HepG2 (cell line): ENCODE data around the gene NOB1. TPM values are rescaled to one million over a fixed set of nuclear protein-coding genes. Genes with fewer than 3 reads are reported as not detected.

Experiments
- ADNP ChIP-seq: sonication (generic); formaldehyde crosslinking; IDR thresholded peaks from 2 replicates; pipeline ENCODE4 v1.4.0; 2020; ENCODE audit warnings: missing genetic modification reagents
- BRCA1 ChIP-seq: sonication (generic); formaldehyde crosslinking; IDR thresholded peaks from 2 replicates; pipeline ENCODE4 v1.4.0; 2020; ENCODE audit warnings: missing genetic modification reagents
- DDIT3 ChIP-seq: sonication (generic); formaldehyde crosslinking; IDR thresholded peaks from 2 replicates; pipeline ENCODE4 v1.4.0; 2020; ENCODE audit warnings: mild to moderate bottlenecking, missing genetic modification reagents
- EED ChIP-seq: sonication (generic); formaldehyde crosslinking; IDR thresholded peaks from 2 replicates; pipeline ENCODE4 v1.5.0; 2020; ENCODE audit warnings: mild to moderate bottlenecking, missing genetic modification reagents
- FOXK2 ChIP-seq: fragments of 450-650 bp; IDR thresholded peaks from 2 replicates; pipeline ENCODE4 v1.6.1; 2016
- JUNB ChIP-seq: sonication (generic); formaldehyde crosslinking; IDR thresholded peaks from 2 replicates; pipeline ENCODE4 v1.8.0; 2022; ENCODE audit warnings: missing genetic modification reagents, mild to moderate bottlenecking, borderline replicate concordance
- JUND ChIP-seq: sonication (generic); formaldehyde crosslinking; IDR thresholded peaks from 2 replicates; pipeline ENCODE4 v1.8.0; 2022; ENCODE audit warnings: mild to moderate bottlenecking, missing genetic modification reagents
- KLF6 ChIP-seq: IDR thresholded peaks from 2 replicates; pipeline ENCODE4 v1.8.0; 2016; ENCODE audit warnings: missing biosample characterization, missing genetic modification reagents
- MEIS2 ChIP-seq: sonication (generic); formaldehyde crosslinking; IDR thresholded peaks from 2 replicates; pipeline ENCODE4 v1.9.0; 2021; ENCODE audit warnings: mild to moderate bottlenecking, missing genetic modification reagents
- RFXAP ChIP-seq: sonication (generic); formaldehyde crosslinking; IDR thresholded peaks from 2 replicates; pipeline ENCODE4 v1.4.0; 2020; ENCODE audit warnings: missing genetic modification reagents, borderline replicate concordance
- SIN3A ChIP-seq: IDR thresholded peaks from 2 replicates; pipeline ENCODE4 v1.6.1; 2011; ENCODE audit warnings: low read depth, mild to moderate bottlenecking, control low read depth, low read length, borderline replicate concordance
- SMAD1 ChIP-seq: sonication (generic); formaldehyde crosslinking; IDR thresholded peaks from 2 replicates; pipeline ENCODE4 v1.4.0; 2020; ENCODE audit warnings: missing genetic modification reagents, low read depth, mild to moderate bottlenecking, borderline replicate concordance
- SPEN ChIP-seq: sonication (generic); formaldehyde crosslinking; IDR thresholded peaks from 2 replicates; pipeline ENCODE4 v1.5.1; 2020; ENCODE audit warnings: low read depth, mild to moderate bottlenecking, missing genetic modification reagents
- SRF ChIP-seq: IDR thresholded peaks from 2 replicates; pipeline ENCODE4 v1.6.1; 2011; ENCODE audit warnings: mild to moderate bottlenecking, low read depth, low read length, moderate library complexity
- SRY ChIP-seq: sonication (generic); formaldehyde crosslinking; IDR thresholded peaks from 2 replicates; pipeline ENCODE4 v1.8.0; 2022; ENCODE audit warnings: mild to moderate bottlenecking, missing genetic modification reagents
- THAP7 ChIP-seq: sonication (generic); formaldehyde crosslinking; IDR thresholded peaks from 2 replicates; pipeline ENCODE4 v1.8.1; 2023; ENCODE audit warnings: mild to moderate bottlenecking, missing genetic modification reagents
- THRA ChIP-seq: sonication (generic); formaldehyde crosslinking; IDR thresholded peaks from 2 replicates; pipeline ENCODE4 v1.4.0; 2020; ENCODE audit warnings: missing genetic modification reagents, borderline replicate concordance
- TOE1 ChIP-seq: sonication (generic); formaldehyde crosslinking; IDR thresholded peaks from 2 replicates; pipeline ENCODE4 v1.4.0; 2020; ENCODE audit warnings: mild to moderate bottlenecking, missing genetic modification reagents
- ZBTB38 ChIP-seq: sonication (generic); formaldehyde crosslinking; IDR thresholded peaks from 2 replicates; pipeline ENCODE4 v1.5.1; 2020; ENCODE audit warnings: mild to moderate bottlenecking, missing genetic modification reagents
- ZC3H13 ChIP-seq: sonication (generic); formaldehyde crosslinking; IDR thresholded peaks from 2 replicates; pipeline ENCODE4 v1.8.1; 2023; ENCODE audit warnings: mild to moderate bottlenecking, missing genetic modification reagents, moderate library complexity
- ZNF160 ChIP-seq: sonication (generic); formaldehyde crosslinking; IDR thresholded peaks from 2 replicates; pipeline ENCODE4 v1.8.0; 2022; ENCODE audit warnings: mild to moderate bottlenecking, inconsistent platforms, missing genetic modification reagents
- ZNF17 ChIP-seq: sonication (generic); formaldehyde crosslinking; IDR thresholded peaks from 2 replicates; pipeline ENCODE4 v1.5.0; 2020; ENCODE audit warnings: mild to moderate bottlenecking, missing genetic modification reagents
- ZNF24 ChIP-seq: fragments of 450-650 bp; IDR thresholded peaks from 2 replicates; pipeline ENCODE4 v1.6.1; 2017; ENCODE audit warnings: antibody characterized with exemption, mild to moderate bottlenecking
- ZNF30 ChIP-seq: sonication (generic); formaldehyde crosslinking; IDR thresholded peaks from 2 replicates; pipeline ENCODE4 v1.5.0; 2020; ENCODE audit warnings: mild to moderate bottlenecking, missing genetic modification reagents
- ZNF350 ChIP-seq: sonication (generic); formaldehyde crosslinking; IDR thresholded peaks from 2 replicates; pipeline ENCODE4 v1.4.0; 2020; ENCODE audit warnings: mild to moderate bottlenecking, low read depth, missing genetic modification reagents, borderline replicate concordance
- ZNF484 ChIP-seq: sonication (generic); formaldehyde crosslinking; IDR thresholded peaks from 2 replicates; pipeline ENCODE4 v1.5.1; 2020; ENCODE audit warnings: mild to moderate bottlenecking, low read depth, missing genetic modification reagents, borderline replicate concordance
- ZNF550 ChIP-seq: sonication (generic); formaldehyde crosslinking; IDR thresholded peaks from 2 replicates; pipeline ENCODE4 v1.4.0; 2020; ENCODE audit warnings: mild to moderate bottlenecking, missing genetic modification reagents, borderline replicate concordance
- ZNF703 ChIP-seq: sonication (generic); formaldehyde crosslinking; IDR thresholded peaks from 2 replicates; pipeline ENCODE4 v1.5.1; 2020; ENCODE audit warnings: missing genetic modification reagents, mild to moderate bottlenecking, moderate library complexity, borderline replicate concordance
- ZNF737 ChIP-seq: sonication (generic); formaldehyde crosslinking; IDR thresholded peaks from 2 replicates; pipeline ENCODE4 v1.5.0; 2020; ENCODE audit warnings: missing genetic modification reagents, mild to moderate bottlenecking, borderline replicate concordance
- ZNF761 ChIP-seq: sonication (generic); formaldehyde crosslinking; conservative IDR thresholded peaks from 2 replicates; pipeline ENCODE4 v1.4.0; 2020; ENCODE audit warnings: mild to moderate bottlenecking, missing genetic modification reagents
- ZNF777 ChIP-seq: sonication (generic); formaldehyde crosslinking; IDR thresholded peaks from 2 replicates; pipeline ENCODE4 v1.4.0; 2020; ENCODE audit warnings: missing genetic modification reagents
- ZNF784 ChIP-seq: sonication (generic); formaldehyde crosslinking; IDR thresholded peaks from 2 replicates; pipeline ENCODE4 v1.5.1; 2020; ENCODE audit warnings: missing genetic modification reagents, mild to moderate bottlenecking, borderline replicate concordance
- polyA plus RNA-seq, 8 experiments: library from polyadenylated mRNA; depleted of rRNA in 3 of 8; stranded (reverse) in 7 of 8; unstranded in 1 of 8; fragments of >200 nt; fragmentation: Illumina TruSeq in 4 of 8; extraction: Trizol in 4 of 8; gene quantifications; 2 replicates each; pipeline versions ENCODE4 v1.2.1 to v1.2.3, GENCODE V29; 2011 to 2016; ENCODE audit warnings: low read depth in 4 of 8, missing spikeins in 1 of 8, mixed read lengths in 1 of 8; ENCODE audit not compliant: insufficient read depth in 1 of 8
- total RNA-seq, 5 experiments: library from RNA; depleted of rRNA; stranded (reverse); fragments of >200 nt; fragmentation: Illumina TruSeq; extraction: Trizol; gene quantifications; 2 replicates each; pipeline ENCODE4 v1.2.3, GENCODE V29; 2016; ENCODE audit warnings: low read depth in 1 of 5

Gene NOB1
- total and polyA plus RNA-seq, 2 of the 13 experiments (the other 11 are each of a cell fraction or from before 2014, with no cell fraction given): 47.1 to 162 TPM

- TF ChIP-seq ZNF350 (CRISPR knock-in tag): peak; percentile 17; the same call in 1 of the 2 replicates
- TF ChIP-seq JUND: peak; percentile 88
- TF ChIP-seq SIN3A: no peak
- TF ChIP-seq SRY (CRISPR knock-in tag): no peak
- no peak for TF ChIP-seq DDIT3 (CRISPR knock-in tag)
- no peak for TF ChIP-seq ZNF777 (CRISPR knock-in tag)
- TF ChIP-seq ZNF484 (CRISPR knock-in tag): no peak
- TF ChIP-seq THRA (CRISPR knock-in tag): peak; percentile 66; the same call in 1 of the 2 replicates
- no peak for TF ChIP-seq THAP7 (CRISPR knock-in tag)
- TF ChIP-seq ZNF160 (CRISPR knock-in tag): no peak
- TF ChIP-seq BRCA1 (CRISPR knock-in tag): no peak
- no peak for TF ChIP-seq EED
- no peak for TF ChIP-seq ZNF761
- no peak for TF ChIP-seq SRF
- TF ChIP-seq ZC3H13 (CRISPR knock-in tag): no peak
- TF ChIP-seq ZNF784 (CRISPR knock-in tag): 0 out of 2 replicates have a peak, but pooled peaks have one; percentile 46
- TF ChIP-seq ZNF737 (CRISPR knock-in tag): no peak
- no peak for TF ChIP-seq SMAD1 (CRISPR knock-in tag)
- no peak for TF ChIP-seq RFXAP (CRISPR knock-in tag)
- TF ChIP-seq ZNF703 (CRISPR knock-in tag): no peak
- TF ChIP-seq MEIS2 (CRISPR knock-in tag): no peak
- TF ChIP-seq ZNF30 (CRISPR knock-in tag): no peak
- no peak for TF ChIP-seq ZNF17
- TF ChIP-seq ZBTB38 (CRISPR knock-in tag): 0 out of 2 replicates have a peak, but pooled peaks have one; percentile 21
- TF ChIP-seq SPEN (CRISPR knock-in tag): no peak
- TF ChIP-seq ADNP (CRISPR knock-in tag): 0 out of 2 replicates have a peak, but pooled peaks have one; percentile 45
- 0 out of 2 replicates have a peak, but pooled peaks have one; percentile 50 for TF ChIP-seq ZNF550
- peak; percentile 77 for TF ChIP-seq JUNB
- no peak for TF ChIP-seq FOXK2
- no peak for TF ChIP-seq TOE1 (CRISPR knock-in tag)
- no peak for TF ChIP-seq KLF6 (CRISPR knock-in tag)
- no peak for TF ChIP-seq ZNF24
Observed at GRCh38 chr16:69787883-69788282, 33.2 kb upstream of the NOB1 start (continued).
